NT2/D1 (cell line): Measurements from ENCODE around the gene CCNK.

Experiments
- YY1 ChIP-seq: IDR thresholded peaks from 2 replicates; pipeline ENCODE4 v1.6.1; 2011; ENCODE audit not compliant: insufficient read length, insufficient read depth
- ZNF274 ChIP-seq: IDR thresholded peaks from 2 replicates; pipeline ENCODE4 v1.6.1; 2011; ENCODE audit warnings: mild to moderate bottlenecking, low read depth, low read length

- no peak for TF ChIP-seq YY1
- TF ChIP-seq ZNF274, result no peak
These were observed 35.3 kb upstream of the CCNK start for GRCh38 chr14:99445931-99446330.
